Endothelial cell of umbilical vein (primary cell): ENCODE data around the gene DCAF12. TPM values are rescaled to one million over a fixed set of nuclear protein-coding genes. Genes with fewer than 3 reads are reported as not detected.
"Not testable (repeated sequence)": the region's sequence is repeated elsewhere in the genome, so short reads cannot be mapped to it uniquely, and the experiment has no call there.

Experiments
- BruUV-seq: library from RNA; stranded (reverse); fragments of 400-500 nt; replicated peaks from 2 replicates; lab custom pipeline; 2021; lab: Mats Ljungman, UMichigan
- CTCF ChIA-PET: fragments of 300-600, 350-600 bp; sonication (Branson Sonifier 250); formaldehyde crosslinking; loops from one replicate; lab custom pipeline; 2021; ENCODE audit warnings: antibody characterized with exemption, inconsistent platforms; lab: Charles Lee
- POLR2A ChIA-PET: fragments of 300-600, 350-600 bp; sonication (Branson Sonifier 250); formaldehyde crosslinking; loops from one replicate; lab custom pipeline; 2021; ENCODE audit warnings: antibody characterized with exemption, inconsistent platforms; lab: Charles Lee
- DNase-seq: peaks from one replicate; pipeline ENCODE4 v3.0.0-alpha.2; 2011; ENCODE audit warnings: low read depth, low spot score
- FAIRE-seq: peaks from 2 replicates; lab custom pipeline; 2011; peaks lifted over from hg19 to GRCh38; lab: Jason Lieb, UNC
- H2AFZ ChIP-seq: 2 replicates; pipeline ENCODE4 v1.6.0; 2012; ENCODE audit warnings: low read depth, low read length, control low read depth, inconsistent platforms
- H3K27ac ChIP-seq: 2 replicates; pipeline ENCODE4 v1.5.1; 2011; ENCODE audit warnings: low read depth, mild to moderate bottlenecking, control low read depth, low read length, moderate library complexity; ENCODE audit not compliant: insufficient read depth
- H3K27me3 ChIP-seq, 2 experiments: 2 replicates each; pipeline versions ENCODE4 v1.6.0 to v1.6.1; 2011; ENCODE audit warnings: low read length in 2 of 2, mixed read lengths in 1 of 2; ENCODE audit not compliant: control insufficient read depth in 2 of 2, insufficient read depth in 2 of 2
- H3K36me3 ChIP-seq, 2 experiments: 2 replicates in 1 of 2; 3 replicates in 1 of 2; pipeline ENCODE4 v1.5.1; 2011; ENCODE audit warnings: low read length in 2 of 2, mild to moderate bottlenecking in 1 of 2, moderate library complexity in 1 of 2; ENCODE audit not compliant: control insufficient read depth in 2 of 2, insufficient read depth in 2 of 2; ENCODE audit errors: extremely low read depth in 1 of 2
- H3K4me1 ChIP-seq: 3 replicates; pipeline ENCODE4 v1.5.1; 2011; ENCODE audit warnings: mild to moderate bottlenecking, low read length; ENCODE audit not compliant: control insufficient read depth, insufficient read depth; ENCODE audit errors: extremely low read depth
- H3K4me2 ChIP-seq: 2 replicates; pipeline ENCODE4 v1.6.1; 2011; ENCODE audit warnings: low read length, control low read depth, mixed read lengths; ENCODE audit not compliant: insufficient read depth
- H3K4me3 ChIP-seq, 3 experiments: fragments of 200-600 bp in 1 of 3; sonication (generic), shearing (Covaris generic) in 1 of 3; replicated peaks in 1 of 3; 2 replicates each; pipeline ENCODE4 v1.5.1; 2011 to 2016; ENCODE audit warnings: control low read depth in 3 of 3, low read length in 3 of 3, mild to moderate bottlenecking in 2 of 3, inconsistent platforms in 1 of 3, low read depth in 1 of 3, moderate library complexity in 1 of 3; ENCODE audit not compliant: insufficient read depth in 1 of 3
- H3K79me2 ChIP-seq: 2 replicates; pipeline ENCODE4 v1.6.0; 2012; ENCODE audit warnings: low read length, inconsistent platforms; ENCODE audit not compliant: control insufficient read depth, insufficient read depth
- H3K9ac ChIP-seq: replicated peaks from 2 replicates; pipeline ENCODE3; 2011; ENCODE audit warnings: low read length, control low read depth; ENCODE audit not compliant: insufficient read depth; ENCODE audit errors: extremely low read depth
- H3K9me1 ChIP-seq: replicated peaks from 3 replicates; pipeline ENCODE4 v1.6.0; 2011; ENCODE audit warnings: mild to moderate bottlenecking, low read length; ENCODE audit not compliant: control insufficient read depth, insufficient read depth; ENCODE audit errors: extremely low read depth
- H3K9me3 ChIP-seq: replicated peaks from 2 replicates; pipeline ENCODE4 v1.5.1; 2012; ENCODE audit warnings: low read length, inconsistent platforms; ENCODE audit not compliant: control insufficient read depth, insufficient read depth
- H4K20me1 ChIP-seq: replicated peaks from 2 replicates; pipeline ENCODE3; 2011; ENCODE audit warnings: mild to moderate bottlenecking, low read length; ENCODE audit not compliant: control insufficient read depth, insufficient read depth; ENCODE audit errors: extremely low read depth
- dilution Hi-C: fragments of 300-500 bp; cut with MboI; formaldehyde crosslinking; loops from one replicate; pipeline ENCODE4 v1.15.0; 2019; ENCODE audit warnings: low sequenced_read_pairs; ENCODE audit not compliant: extremely low pct_ligation_motif_present
- intact Hi-C: fragments of 100-400 bp; cut with micrococcal nuclease; formaldehyde crosslinking; loops from one replicate; pipeline ENCODE4 v1.10.0; 2022
- polyA plus RNA-seq, 4 experiments: library from polyadenylated mRNA; depleted of rRNA in 3 of 4; stranded (reverse) in 3 of 4; unstranded in 1 of 4; fragments of >200 nt; gene quantifications; 2 replicates each; pipeline versions ENCODE4 v1.2.1 to v1.2.3, GENCODE V29; 2011 to 2012; ENCODE audit warnings: missing spikeins in 1 of 4
- total RNA-seq: library from RNA; stranded (reverse); gene quantifications from 2 replicates; pipeline ENCODE4 v1.2.3, GENCODE V29; 2021

Gene DCAF12
- total and polyA plus RNA-seq, 2 donors (not counting 3 experiments of a cell fraction or from before 2014, with no cell fraction given) = 26.2 to 28.4 TPM

GRCh38 chr9:34042074-34042473 lies 84.4 kb downstream of the DCAF12 start:
- FAIRE-seq, POLR2A ChIA-PET: not testable (repeated sequence)

DNA sequence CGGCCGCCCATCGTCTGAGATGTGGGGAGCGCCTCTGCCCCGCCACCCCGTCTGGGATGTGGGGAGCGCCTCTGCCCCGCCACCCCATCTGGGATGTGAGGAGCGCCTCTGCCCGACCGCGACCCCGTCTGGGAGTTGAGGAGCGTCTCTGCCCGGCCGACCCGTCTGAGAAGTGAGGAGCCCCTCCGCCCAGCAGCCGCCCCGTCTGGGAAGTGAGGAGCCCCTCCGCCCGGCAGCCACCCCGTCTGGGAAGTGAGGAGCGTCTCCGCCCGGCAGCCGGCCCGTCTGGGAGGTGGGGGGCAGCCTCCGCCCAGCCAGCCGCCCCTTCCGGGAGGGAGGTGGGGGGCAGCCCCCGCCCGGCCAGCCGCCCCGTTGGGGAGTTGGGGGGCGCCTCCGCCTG lies 87.6 kb downstream of the DCAF12 start:
- H3K4me2 ChIP-seq, H3K9me3 ChIP-seq, H3K27me3 ChIP-seq, FAIRE-seq, CTCF ChIA-PET, H3K9ac ChIP-seq, H3K4me3 ChIP-seq, BruUV-seq, H3K27ac ChIP-seq, intact Hi-C loops, POLR2A ChIA-PET, dilution Hi-C loops, H3K9me1 ChIP-seq, H3K4me1 ChIP-seq, DNase-seq, H4K20me1 ChIP-seq, H3K36me3 ChIP-seq, H2AFZ ChIP-seq: not testable (repeated sequence)
- H3K79me2 ChIP-seq = peaks cover 80% of the 10 kb centered on the region

More at GRCh38 chr9:34042074-34042473, 84.4 kb downstream of the DCAF12 start:
- H3K79me2 ChIP-seq = peaks cover 82% of the 10 kb centered on the region
- H3K4me2 ChIP-seq, H3K9me3 ChIP-seq, H3K27me3 ChIP-seq, H3K36me3 ChIP-seq, H3K9ac ChIP-seq, DNase-seq, H4K20me1 ChIP-seq, BruUV-seq, H3K4me1 ChIP-seq, H3K27ac ChIP-seq, H3K4me3 ChIP-seq, H3K9me1 ChIP-seq, H2AFZ ChIP-seq, dilution Hi-C loops: not testable (repeated sequence)
- CTCF ChIA-PET = interaction anchor here (1.9 to 2.3 kb wide), 2 partner anchors 11 to 32 kb away, joined by 8 read pairs; no protein-coding TSS in a partner anchor
- intact Hi-C loops = loop anchor here (10.0 kb wide), 1 partner anchor 227 kb away; the partner anchor contains the start of gene UBE2R2
